HG03103 (cell line): Measurements from ENCODE around the gene CASP10.

Experiments used
- ATAC-seq: cut with Tn5 transposase; IDR thresholded peaks from one replicate; pipeline ENCODE4 v1.9.1; 2021; ENCODE audit warnings: low read depth; ENCODE audit not compliant: unreplicated experiment

Gene CASP10

GRCh38 chr2:201195331-201195730 is 12.4 kb downstream of the CASP10 start:
- ATAC-seq: no peak

- no peak for ATAC-seq
Observed at GRCh38 chr2:201196003-201196402, 13.1 kb downstream of the CASP10 start.

GRCh38 chr2:201196803-201197202 is 13.9 kb downstream of the CASP10 start:
- ATAC-seq: no peak

- no peak for ATAC-seq
Observed at GRCh38 chr2:201197781-201198180, 14.8 kb downstream of the CASP10 start.

GRCh38 chr2:201199847-201200246 is 16.9 kb downstream of the CASP10 start:
- no peak for ATAC-seq

- ATAC-seq: no peak
Observed at GRCh38 chr2:201200345-201200744, 17.4 kb downstream of the CASP10 start.

GRCh38 chr2:201201371-201201770 is 18.4 kb downstream of the CASP10 start:
- ATAC-seq: no peak

GRCh38 chr2:201203916-201204654 is 21.1 kb downstream of the CASP10 start:
- no peak for ATAC-seq

- no peak for ATAC-seq
Observed at GRCh38 chr2:201204655-201205514, 21.9 kb downstream of the CASP10 start.

GRCh38 chr2:201205515-201205849 is 22.5 kb downstream of the CASP10 start:
- ATAC-seq: no peak

GRCh38 chr2:201208563-201209252 is 25.8 kb downstream of the CASP10 start:
- ATAC-seq: peak; percentile 74

- ATAC-seq: no peak
Observed at GRCh38 chr2:201215963-201216362, 33.0 kb downstream of the CASP10 start.

- ATAC-seq: no peak
Observed at GRCh38 chr2:201216918-201217317, 34.0 kb downstream of the CASP10 start.

- no peak for ATAC-seq
Observed at GRCh38 chr2:201218780-201219179, 35.8 kb downstream of the CASP10 start.

GRCh38 chr2:201219328-201220096 is 36.6 kb downstream of the CASP10 start:
- no peak for ATAC-seq

GRCh38 chr2:201220102-201220570 is 37.2 kb downstream of the CASP10 start:
- no peak for ATAC-seq

- peak; percentile 88 for ATAC-seq
Observed at GRCh38 chr2:201223089-201224073, 40.4 kb downstream of the CASP10 start.

- ATAC-seq: no peak
Observed at GRCh38 chr2:201228271-201228911, 45.5 kb downstream of the CASP10 start.

- no peak for ATAC-seq
Observed at GRCh38 chr2:201228912-201229290, 46.0 kb downstream of the CASP10 start.
